ENCODE measurements around the gene DHRS7.
"Not testable (repeated sequence)": the region's sequence is repeated elsewhere in the genome, so short reads cannot be mapped to it uniquely, and the experiment has no call there.

The DHRS7 gene

GRCh38 chr14:60116181-60116580, 49.0 kb downstream of the DHRS7 start:
- DNase-seq: peak; percentile 35

- DNase-seq: no peak
Measured at GRCh38 chr14:60114881-60115280, 50.3 kb downstream of the DHRS7 start.

- no peak for DNase-seq
Measured at GRCh38 chr14:60111732-60112131, 53.5 kb downstream of the DHRS7 start.

GRCh38 chr14:60107477-60107876, 57.7 kb downstream of the DHRS7 start:
- no peak for DNase-seq

GRCh38 chr14:60106339-60106738, 58.9 kb downstream of the DHRS7 start:
- DNase-seq: peak; percentile 82

GRCh38 chr14:60102389-60102788, 62.8 kb downstream of the DHRS7 start:
- DNase-seq: peak; percentile 85

- peak; percentile 22 for DNase-seq
Measured at GRCh38 chr14:60101786-60102185, 63.4 kb downstream of the DHRS7 start.

- not testable (repeated sequence) for DNase-seq
Measured at GRCh38 chr14:60099855-60100254, 65.3 kb downstream of the DHRS7 start.

GRCh38 chr14:60097974-60098373, 67.2 kb downstream of the DHRS7 start:
- no peak for DNase-seq

- DNase-seq: no peak
Measured at GRCh38 chr14:60095781-60096450, 69.3 kb downstream of the DHRS7 start.

- DNase-seq: no peak
Measured at GRCh38 chr14:60095231-60095630, 70.0 kb downstream of the DHRS7 start.

GRCh38 chr14:60094306-60094897, 70.8 kb downstream of the DHRS7 start:
- DNase-seq: no peak

Measured in inflammatory macrophage treated with lipopolysaccharide for 4 hours (primary cell).